CD4-positive, alpha-beta memory T cell (primary cell): ENCODE results near the gene TIMM29. TPM values are rescaled to one million over a fixed set of nuclear protein-coding genes. Genes with fewer than 3 reads are reported as not detected.

Source experiments
- CTCF ChIA-PET: fragments of 350-600 bp; sonication (Branson Sonifier 250); formaldehyde crosslinking; loops from one replicate; lab custom pipeline; 2021; ENCODE audit warnings: inconsistent platforms; ENCODE audit not compliant: partially characterized antibody; lab: Charles Lee
- POLR2A ChIA-PET: fragments of 350-600 bp; sonication (Branson Sonifier 250); formaldehyde crosslinking; loops from one replicate; lab custom pipeline; 2021; ENCODE audit not compliant: partially characterized antibody; lab: Charles Lee
- DNase-seq, 5 donors: peaks; one replicate each; pipeline versions ENCODE4 v3.0.0 to v3.0.0-alpha.2; 2020 to 2022; ENCODE audit warnings: mixed read lengths in 1 of 5
- H3K27ac ChIP-seq: one replicate; pipeline ENCODE4 v1.7.0; 2013; ENCODE audit warnings: low read depth, low read length
- H3K27me3 ChIP-seq: 2 replicates; pipeline ENCODE4 v1.7.0; 2013; ENCODE audit warnings: mild to moderate bottlenecking, low read length, moderate library complexity; ENCODE audit not compliant: insufficient read depth
- H3K36me3 ChIP-seq: 2 replicates; pipeline ENCODE4 v1.7.0; 2013; ENCODE audit warnings: mild to moderate bottlenecking, low read length, moderate library complexity; ENCODE audit not compliant: insufficient read depth
- H3K4me1 ChIP-seq: 2 replicates; pipeline ENCODE4 v1.7.0; 2013; ENCODE audit warnings: mild to moderate bottlenecking, low read length, moderate library complexity; ENCODE audit not compliant: insufficient read depth
- H3K4me3 ChIP-seq, 2 donors: one replicate each; pipeline ENCODE4 v1.7.0; 2013; ENCODE audit warnings: low read length in 2 of 2, mild to moderate bottlenecking in 1 of 2
- H3K9me3 ChIP-seq, 2 donors: one replicate each; pipeline ENCODE4 v1.7.0; 2013; ENCODE audit warnings: low read length in 2 of 2, control low read depth in 1 of 2; ENCODE audit not compliant: control insufficient read depth in 1 of 2
- H3K27ac Mint-ChIP-seq, 7 donors: one replicate each; pipeline ENCODE4 v1.8.0; 2020 to 2021; ENCODE audit warnings: mixed read lengths in 7 of 7, mild to moderate bottlenecking in 6 of 7, inconsistent platforms in 3 of 7, moderate library complexity in 3 of 7
- H3K27me3 Mint-ChIP-seq, 2 donors: one replicate each; pipeline ENCODE4 v1.8.0; 2020 to 2021; ENCODE audit warnings: mixed read lengths in 2 of 2
- H3K36me3 Mint-ChIP-seq, 2 donors: one replicate each; pipeline ENCODE4 v1.8.0; 2020 to 2021; ENCODE audit warnings: mixed read lengths in 2 of 2, inconsistent platforms in 1 of 2, mild to moderate bottlenecking in 1 of 2
- H3K4me1 Mint-ChIP-seq, 4 donors: one replicate each; pipeline ENCODE4 v1.8.0; 2020 to 2021; ENCODE audit warnings: mixed read lengths in 4 of 4, mild to moderate bottlenecking in 1 of 4
- H3K4me3 Mint-ChIP-seq, 8 donors: one replicate each; pipeline ENCODE4 v1.8.0; 2020 to 2021; ENCODE audit warnings: mixed read lengths in 8 of 8, mild to moderate bottlenecking in 7 of 8, moderate library complexity in 6 of 8, inconsistent platforms in 3 of 8
- H3K9me3 Mint-ChIP-seq, 8 donors: one replicate each; pipeline ENCODE4 v1.8.0; 2020 to 2021; ENCODE audit warnings: mixed read lengths in 8 of 8, mild to moderate bottlenecking in 5 of 8, inconsistent platforms in 3 of 8, moderate library complexity in 1 of 8
- intact Hi-C: fragments of 100-400 bp; cut with micrococcal nuclease; formaldehyde crosslinking; loops from one replicate; pipeline ENCODE4 v1.15.1; 2023
- polyA plus RNA-seq, 2 donors: library from polyadenylated mRNA; unstranded; fragments of 300-500 nt; fragmentation: Illumina TruSeq; gene quantifications; one replicate each; pipeline ENCODE4 v1.2.3, GENCODE V29; 2021
- total RNA-seq, 2 experiments: library from RNA; stranded (reverse); gene quantifications; one replicate each; pipeline ENCODE4 v1.2.3, GENCODE V29; 2021

Gene TIMM29
- total and polyA plus RNA-seq, 4 experiments from 2014 or later = 17.7 to 40.9 (median 37.1) TPM

DNA sequence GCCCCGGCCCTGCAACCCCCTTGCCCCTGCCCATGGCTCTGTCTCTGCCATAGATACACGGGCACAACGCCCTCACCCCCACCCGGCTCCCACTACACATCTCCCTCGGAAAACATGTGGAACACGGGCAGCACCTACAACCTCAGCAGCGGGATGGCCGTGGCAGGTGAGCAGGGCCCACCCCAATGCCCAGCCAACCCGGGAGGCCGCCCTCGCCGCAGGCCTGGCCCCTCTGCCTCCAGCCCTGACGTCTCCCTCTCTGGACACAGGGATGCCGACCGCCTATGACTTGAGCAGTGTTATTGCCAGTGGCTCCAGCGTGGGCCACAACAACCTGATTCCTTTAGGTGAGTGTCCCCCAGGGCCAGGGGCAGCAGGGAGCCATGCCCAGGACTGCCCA, 7.8 kb upstream of the TIMM29 start:
- POLR2A ChIA-PET = no interaction called here
- Mint-ChIP-seq H3K4me3 (no peak overlapping the region), H3K27me3 (no peaks in the 10 kb centered on the region), H3K9me3 (no peaks in the 10 kb centered on the region), H3K36me3 (peaks cover 10 to 34% of the 10 kb centered on the region in 2 donors), H3K4me1 (peaks cover 0 to 5% (median 0%) of the 10 kb centered on the region in 4 donors), H3K27ac (no peak overlapping the region)
- no peak for DNase-seq
- H3K9me3 ChIP-seq = no peaks in the 10 kb centered on the region
- H3K4me3 ChIP-seq = no peak overlapping the region
- CTCF ChIA-PET = no interaction called here
- no peaks in the 10 kb centered on the region for H3K4me1 ChIP-seq
- intact Hi-C loops = no loop called here
- no peak overlapping the region for H3K27ac ChIP-seq
- peaks cover 9% of the 10 kb centered on the region for H3K36me3 ChIP-seq
- H3K27me3 ChIP-seq = no peaks in the 10 kb centered on the region

- Mint-ChIP-seq H3K4me3 (no peak overlapping the region), H3K27ac (no peak overlapping the region), H3K4me1 (peaks cover 0 to 5% (median 0%) of the 10 kb centered on the region in 4 donors), H3K27me3 (no peaks in the 10 kb centered on the region), H3K36me3 (peaks cover 10 to 34% of the 10 kb centered on the region in 2 donors), H3K9me3 (no peaks in the 10 kb centered on the region)
- no peaks in the 10 kb centered on the region for H3K27me3 ChIP-seq
- no peaks in the 10 kb centered on the region for H3K4me1 ChIP-seq
- intact Hi-C loops = no loop called here
- H3K36me3 ChIP-seq = peaks cover 9% of the 10 kb centered on the region
- H3K27ac ChIP-seq = no peak overlapping the region
- no peak overlapping the region for H3K4me3 ChIP-seq
- DNase-seq = no peak
- no peaks in the 10 kb centered on the region for H3K9me3 ChIP-seq
- CTCF ChIA-PET = no interaction called here
- POLR2A ChIA-PET = no interaction called here
Observed at GRCh38 chr19:10921199-10921909, 7.3 kb upstream of the TIMM29 start.

GRCh38 chr19:10921910-10922637, 6.5 kb upstream of the TIMM29 start:
- POLR2A ChIA-PET = no interaction called here
- H3K4me1 Mint-ChIP-seq = peaks cover 0 to 6% (median under 1%) of the 10 kb centered on the region in 4 donors
- intact Hi-C loops = no loop called here
- Histone ChIP-seq H3K27ac (no peak overlapping the region), H3K4me3 (no peak overlapping the region), H3K9me3 (no peaks in the 10 kb centered on the region), H3K27me3 (no peaks in the 10 kb centered on the region), H3K4me1 (no peaks in the 10 kb centered on the region), H3K36me3 (peaks cover 6% of the 10 kb centered on the region)
- CTCF ChIA-PET = no interaction called here
- DNase-seq = no peak
- H3K4me3 Mint-ChIP-seq = no peak overlapping the region
- peaks cover 10 to 34% of the 10 kb centered on the region in 2 donors for H3K36me3 Mint-ChIP-seq
- H3K9me3 Mint-ChIP-seq = no peaks in the 10 kb centered on the region
- H3K27me3 Mint-ChIP-seq = no peaks in the 10 kb centered on the region
- peak overlapping the region in 1 of 7 donors; percentile 41 for H3K27ac Mint-ChIP-seq

GRCh38 chr19:10922638-10923014, 6.0 kb upstream of the TIMM29 start:
- no peak overlapping the region for H3K4me3 Mint-ChIP-seq
- intact Hi-C loops = no loop called here
- peaks cover 10 to 37% of the 10 kb centered on the region in 2 donors for H3K36me3 Mint-ChIP-seq

DNA sequence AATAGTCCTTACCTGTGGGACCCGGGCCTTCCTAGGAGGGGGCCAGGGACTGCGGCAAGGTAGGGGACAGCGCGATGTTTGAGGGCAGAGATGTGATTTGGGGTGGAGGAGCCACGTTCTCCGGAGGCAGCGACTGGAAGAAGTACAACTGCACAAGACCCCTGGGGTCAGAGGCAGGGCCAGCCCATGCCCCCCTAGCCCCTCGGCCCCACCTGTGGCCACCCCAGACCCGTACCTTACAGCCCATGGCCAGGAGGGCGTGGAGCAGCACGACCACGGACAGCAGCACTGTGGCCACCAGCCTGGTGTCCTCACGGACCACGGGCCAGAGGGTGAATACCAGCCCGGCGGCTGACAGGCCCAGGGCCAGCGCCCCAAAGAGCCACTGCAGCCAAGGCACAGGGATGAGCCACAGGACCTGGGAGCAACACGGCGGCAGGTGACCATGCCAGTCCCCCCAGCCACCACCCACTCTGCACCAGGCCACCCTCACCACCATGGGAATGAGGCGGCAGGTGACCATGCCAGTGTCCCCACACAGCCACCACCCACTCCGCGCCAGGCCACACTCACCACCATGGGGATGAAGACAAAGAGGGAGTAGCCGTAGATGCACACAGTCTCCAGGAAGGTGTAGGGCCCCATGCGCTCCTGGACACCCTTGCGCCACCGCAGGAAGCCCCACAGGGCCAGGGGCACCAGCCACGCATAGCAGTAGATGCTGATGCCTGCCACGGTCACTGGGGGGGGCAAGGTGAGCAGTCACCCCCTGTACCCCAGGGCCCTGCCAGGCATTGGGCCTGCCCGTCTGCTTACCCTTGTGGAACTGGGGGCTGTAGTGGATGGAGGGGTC, 5.1 kb upstream of the TIMM29 start:
- Histone ChIP-seq H3K27me3 (no peaks in the 10 kb centered on the region), H3K27ac (no peak overlapping the region), H3K36me3 (peaks cover 6% of the 10 kb centered on the region), H3K4me1 (peaks cover 10% of the 10 kb centered on the region), H3K9me3 (no peaks in the 10 kb centered on the region), H3K4me3 (no peak overlapping the region)
- H3K27me3 Mint-ChIP-seq = no peaks in the 10 kb centered on the region
- no peaks in the 10 kb centered on the region for H3K9me3 Mint-ChIP-seq
- ChIA-PET CTCF (no interaction called here), POLR2A (no interaction called here)
- intact Hi-C loops = no loop called here
- no peak overlapping the region for H3K27ac Mint-ChIP-seq
- no peak for DNase-seq
- no peak overlapping the region for H3K4me3 Mint-ChIP-seq
- H3K36me3 Mint-ChIP-seq = peaks cover 10 to 39% of the 10 kb centered on the region in 2 donors
- peaks cover 5 to 18% (median 8%) of the 10 kb centered on the region in 4 donors for H3K4me1 Mint-ChIP-seq

More at GRCh38 chr19:10922638-10923014, 6.0 kb upstream of the TIMM29 start:
- Histone ChIP-seq H3K4me1 (peaks cover 5% of the 10 kb centered on the region), H3K4me3 (no peak overlapping the region), H3K36me3 (peaks cover 6% of the 10 kb centered on the region), H3K27ac (no peak overlapping the region), H3K27me3 (no peaks in the 10 kb centered on the region), H3K9me3 (no peaks in the 10 kb centered on the region)
- Mint-ChIP-seq H3K4me1 (peaks cover 2 to 11% (median 4%) of the 10 kb centered on the region in 4 donors), H3K27me3 (no peaks in the 10 kb centered on the region), H3K27ac (peak overlapping the region in 1 of 7 donors; percentile 41), H3K9me3 (no peaks in the 10 kb centered on the region)
- DNase-seq = no peak
- ChIA-PET POLR2A (no interaction called here), CTCF (no interaction called here)

GRCh38 chr19:10924597-10924996, 4.0 kb upstream of the TIMM29 start:
- peaks cover 14% of the 10 kb centered on the region for H3K4me1 ChIP-seq
- ChIA-PET CTCF (interaction anchor here (0.8 to 1.2 kb wide), 2 partner anchors 16 to 281 kb away, joined by 3 to 4 read pairs; no protein-coding TSS in a partner anchor), POLR2A (no interaction called here)
- H3K27ac ChIP-seq = no peak overlapping the region
- Mint-ChIP-seq H3K4me1 (peaks cover 6 to 25% (median 11%) of the 10 kb centered on the region in 4 donors), H3K27me3 (no peaks in the 10 kb centered on the region), H3K27ac (peak overlapping the region in 2 of 7 donors; percentile 16 to 22), H3K36me3 (peaks cover 10 to 32% of the 10 kb centered on the region in 2 donors), H3K4me3 (no peak overlapping the region), H3K9me3 (no peaks in the 10 kb centered on the region)
- H3K27me3 ChIP-seq = no peaks in the 10 kb centered on the region
- H3K4me3 ChIP-seq = no peak overlapping the region
- no peak for DNase-seq
- peaks cover 6% of the 10 kb centered on the region for H3K36me3 ChIP-seq
- no peaks in the 10 kb centered on the region for H3K9me3 ChIP-seq
- intact Hi-C loops = no loop called here
